Suprapubic skin (tissue), 4 donors: ENCODE data around the gene MTG1.

Source experiments
- CTCF ChIP-seq, 2 donors: fragments of 200-600 bp in 1 of 2; fragments of 450-650 bp in 1 of 2; sonication (generic) in 1 of 2; IDR thresholded peaks; one replicate each; pipeline ENCODE4 v1.5.1; 2016 to 2019; ENCODE audit warnings: antibody characterized with exemption in 2 of 2, mild to moderate bottlenecking in 1 of 2, moderate library complexity in 1 of 2
- EP300 ChIP-seq: sonication (generic); formaldehyde crosslinking; IDR thresholded peaks from one replicate; pipeline ENCODE4 v1.6.1; 2017; ENCODE audit warnings: antibody characterized with exemption
- POLR2A ChIP-seq, 2 donors: fragments of 450-650 bp; IDR thresholded peaks; one replicate each; pipeline ENCODE4 v1.6.1; 2017; ENCODE audit warnings: antibody characterized with exemption in 2 of 2, mild to moderate bottlenecking in 2 of 2, moderate library complexity in 2 of 2
- POLR2AphosphoS5 ChIP-seq, 3 donors: sonication (generic); formaldehyde crosslinking; IDR thresholded peaks; one replicate each; pipeline ENCODE4 v1.6.1; 2017; ENCODE audit warnings: antibody characterized with exemption in 3 of 3

GRCh38 chr10:133394064-133394663, at the start of gene MTG1:
- TF ChIP-seq CTCF (IDR thresholded peaks at IDR 0.05) (peak in 1 of 2 donors; percentile 15), EP300 (no peak), POLR2AphosphoS5 (IDR thresholded peaks at IDR 0.05) (peak in 2 of 3 donors; percentile 55 to 80), POLR2A (IDR thresholded peaks at IDR 0.05) (peak in 1 of 2 donors; percentile 23)
